Activated CD4-positive, alpha-beta T cell treated with anti-CD3 and anti-CD28 coated beads for 4 hours (primary cell): ENCODE measurements around the gene WASF3.
A peak's percentile ranks its signal among the peaks of the same experiment; 100 is the strongest.

Experiments
- DNase-seq, 2 donors: peaks; one replicate each; pipeline ENCODE4 v3.0.0-alpha.2; 2020

The WASF3 gene

GRCh38 chr13:26557393-26558073 is at the start of gene WASF3:
WASF3 (plus strand) TSS chr13:26557683; CDS start chr13:26642271, 84,588 bp downstream.
- DNase-seq: peak in 1 of 2 donors; percentile 11

- no peak for DNase-seq
Measured at GRCh38 chr13:26508885-26509284, 48.6 kb upstream of the WASF3 start.

GRCh38 chr13:26509491-26509890 is 48.0 kb upstream of the WASF3 start:
- DNase-seq: no peak

- DNase-seq: no peak
Measured at GRCh38 chr13:26513931-26514330, 43.6 kb upstream of the WASF3 start.

- DNase-seq: no peak
Measured at GRCh38 chr13:26515721-26516120, 41.8 kb upstream of the WASF3 start.

GRCh38 chr13:26517936-26518335 is 39.5 kb upstream of the WASF3 start:
- DNase-seq: no peak

- no peak for DNase-seq
Measured at GRCh38 chr13:26518451-26518959, 39.0 kb upstream of the WASF3 start.

- DNase-seq: no peak
Measured at GRCh38 chr13:26522571-26522970, 34.9 kb upstream of the WASF3 start.

- no peak for DNase-seq
Measured at GRCh38 chr13:26523007-26523406, 34.5 kb upstream of the WASF3 start.

- no peak for DNase-seq
Measured at GRCh38 chr13:26525528-26525927, 32.0 kb upstream of the WASF3 start.

GRCh38 chr13:26526702-26527216 is 30.7 kb upstream of the WASF3 start:
- DNase-seq: no peak

GRCh38 chr13:26528527-26528926 is 29.0 kb upstream of the WASF3 start:
- DNase-seq: no peak

- no peak for DNase-seq
Measured at GRCh38 chr13:26529441-26529840, 28.0 kb upstream of the WASF3 start.

- DNase-seq: no peak
Measured at GRCh38 chr13:26531742-26532141, 25.7 kb upstream of the WASF3 start.

- no peak for DNase-seq
Measured at GRCh38 chr13:26534036-26534726, 23.3 kb upstream of the WASF3 start.

- DNase-seq: no peak
Measured at GRCh38 chr13:26538363-26539317, 18.8 kb upstream of the WASF3 start.

- no peak for DNase-seq
Measured at GRCh38 chr13:26539738-26540292, 17.7 kb upstream of the WASF3 start.

GRCh38 chr13:26540334-26540733 is 17.1 kb upstream of the WASF3 start:
- DNase-seq: no peak

- DNase-seq: no peak
Measured at GRCh38 chr13:26541041-26541440, 16.4 kb upstream of the WASF3 start.

- no peak for DNase-seq
Measured at GRCh38 chr13:26541678-26542568, 15.6 kb upstream of the WASF3 start.

GRCh38 chr13:26544707-26545106 is 12.8 kb upstream of the WASF3 start:
- no peak for DNase-seq
